HG02840 (cell line): ENCODE results near the gene TTC39B.
A peak's percentile ranks its signal among the peaks of the same experiment; 100 is the strongest.

Source experiments
- ATAC-seq: cut with Tn5 transposase; IDR thresholded peaks from one replicate; pipeline ENCODE4 v1.9.1; 2021; ENCODE audit warnings: mild to moderate bottlenecking, moderate library complexity, moderate number of reproducible peaks; ENCODE audit not compliant: unreplicated experiment, low FRiP score

The TTC39B gene

DNA sequence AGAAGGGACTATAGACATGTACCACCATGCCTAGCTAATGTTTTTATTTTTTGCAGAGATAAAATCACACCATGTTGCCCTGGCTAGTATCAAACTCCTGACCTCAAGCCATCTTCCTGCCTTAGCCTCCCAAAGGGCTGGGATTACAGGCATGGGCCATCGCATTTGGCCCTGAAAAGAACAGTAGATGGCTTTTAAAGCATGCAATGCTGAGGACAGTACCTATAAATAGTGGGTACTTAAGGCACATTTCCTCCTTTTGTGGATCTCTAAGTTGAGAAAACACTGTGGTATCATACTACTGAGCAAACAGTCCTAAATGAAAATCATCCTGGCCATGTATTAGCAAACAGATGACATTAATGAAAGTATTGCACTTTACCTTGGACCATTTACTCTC is 119.4 kb downstream of the TTC39B start:
- ATAC-seq, result no peak

DNA sequence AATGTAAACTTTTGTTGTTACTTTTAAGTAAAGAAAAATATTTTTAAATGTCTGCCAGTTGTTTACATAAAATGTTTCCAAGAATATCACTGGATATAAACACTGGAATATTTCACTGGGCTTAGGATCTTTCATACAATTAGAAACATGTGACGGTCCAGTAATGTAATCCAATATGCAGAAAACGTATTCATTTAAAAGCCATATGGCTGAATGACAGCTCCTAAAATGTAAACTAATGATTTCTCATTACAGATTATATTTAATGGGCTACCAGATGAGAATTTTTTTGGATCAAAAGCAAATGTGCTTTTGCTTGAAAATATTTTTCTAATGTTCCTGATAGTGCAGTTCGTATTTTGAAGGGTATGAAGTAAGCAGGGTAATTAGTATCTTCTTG is 124.3 kb downstream of the TTC39B start:
- no peak for ATAC-seq

DNA sequence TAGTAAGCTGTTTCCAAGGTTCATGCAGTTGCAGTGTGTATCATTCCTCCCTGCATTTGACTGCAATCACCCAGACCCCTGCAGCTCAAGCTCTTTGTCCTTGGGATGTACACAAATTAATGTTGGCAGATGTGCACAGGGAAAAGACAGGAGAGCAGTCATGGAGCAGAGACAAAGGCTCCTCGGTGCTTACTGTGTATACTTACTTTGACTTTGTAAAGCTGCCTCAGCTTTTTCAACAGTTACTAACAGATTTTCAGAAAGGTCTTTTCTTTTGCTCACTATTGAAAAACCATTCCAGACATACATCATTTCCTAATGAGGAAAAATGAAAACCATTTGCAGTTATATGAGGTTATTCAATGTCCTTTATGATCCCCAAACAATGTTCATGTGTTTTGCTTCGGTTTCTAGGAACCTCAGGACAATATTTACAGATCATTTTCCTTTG is 124.9 kb downstream of the TTC39B start:
- no peak for ATAC-seq

GRCh38 chr9:15180124-15180523 is 126.9 kb downstream of the TTC39B start:
- no peak for ATAC-seq

DNA sequence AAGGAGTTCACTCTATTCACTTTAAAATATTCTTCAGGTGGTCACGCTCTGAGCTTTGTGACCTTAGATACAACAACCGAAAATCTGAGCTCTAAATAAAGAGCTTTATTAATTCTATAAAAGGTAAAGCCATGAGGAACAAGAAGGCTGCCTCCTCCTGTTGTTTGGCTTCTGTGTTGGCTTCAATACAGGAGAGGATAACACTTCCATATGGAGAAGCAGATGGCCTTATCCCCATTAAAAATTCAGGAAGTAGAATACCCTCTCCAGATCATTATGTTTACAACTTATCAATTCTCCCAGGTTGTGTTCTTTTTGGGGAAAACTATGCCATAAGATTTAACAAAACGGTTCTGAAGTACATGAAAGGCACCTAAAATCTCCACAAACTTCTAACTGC is 128.4 kb downstream of the TTC39B start:
- no peak for ATAC-seq

- no peak for ATAC-seq
Measured at GRCh38 chr9:15176836-15177235, 130.2 kb downstream of the TTC39B start.

- ATAC-seq, result no peak
Measured at GRCh38 chr9:15163931-15164330, 143.1 kb downstream of the TTC39B start.

DNA sequence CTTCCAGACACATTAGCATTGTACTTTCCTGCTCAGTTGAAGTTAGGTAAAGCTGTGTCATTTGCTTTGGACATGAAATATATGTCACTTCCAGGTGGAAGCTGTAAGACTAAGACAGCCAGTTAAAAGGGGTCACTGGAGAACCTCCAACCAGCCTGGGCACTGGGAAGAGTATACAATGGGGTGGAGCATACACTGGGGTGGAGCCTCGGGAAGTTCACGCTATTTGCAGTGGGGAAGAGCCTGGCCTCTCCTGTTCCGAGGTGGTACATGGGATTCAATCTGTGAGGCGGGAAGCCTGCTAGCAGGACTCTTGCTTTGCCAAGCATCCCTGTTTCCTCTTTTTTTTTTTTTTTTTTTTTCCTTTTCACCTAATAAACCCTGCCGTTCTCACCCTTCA is 145.3 kb downstream of the TTC39B start:
- no peak for ATAC-seq

DNA sequence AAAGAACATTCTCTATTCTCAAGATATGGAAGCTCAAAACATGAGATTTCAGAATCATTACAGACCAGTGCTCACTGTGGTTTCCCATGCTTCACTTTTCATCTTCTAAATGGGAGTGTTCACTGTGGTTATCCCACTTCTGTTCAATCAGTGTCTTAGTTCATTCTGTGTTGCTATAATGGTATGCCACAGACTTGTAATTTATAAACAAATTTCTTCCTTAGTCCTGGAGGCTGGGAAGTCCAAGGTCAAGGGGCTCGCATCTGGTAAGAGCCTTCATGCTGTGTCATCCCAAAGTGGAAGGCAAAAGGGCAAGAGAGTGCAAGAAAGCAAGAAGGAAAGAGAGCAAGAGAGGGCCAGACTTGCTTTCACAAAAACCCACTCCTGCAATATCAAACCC is 146.3 kb downstream of the TTC39B start:
- no peak for ATAC-seq

- no peak for ATAC-seq
Measured at GRCh38 chr9:15158064-15158463, 149.0 kb downstream of the TTC39B start.

- ATAC-seq, result no peak
Measured at GRCh38 chr9:15157381-15157780, 149.6 kb downstream of the TTC39B start.

GRCh38 chr9:15156241-15156640 is 150.8 kb downstream of the TTC39B start:
- no peak for ATAC-seq

DNA sequence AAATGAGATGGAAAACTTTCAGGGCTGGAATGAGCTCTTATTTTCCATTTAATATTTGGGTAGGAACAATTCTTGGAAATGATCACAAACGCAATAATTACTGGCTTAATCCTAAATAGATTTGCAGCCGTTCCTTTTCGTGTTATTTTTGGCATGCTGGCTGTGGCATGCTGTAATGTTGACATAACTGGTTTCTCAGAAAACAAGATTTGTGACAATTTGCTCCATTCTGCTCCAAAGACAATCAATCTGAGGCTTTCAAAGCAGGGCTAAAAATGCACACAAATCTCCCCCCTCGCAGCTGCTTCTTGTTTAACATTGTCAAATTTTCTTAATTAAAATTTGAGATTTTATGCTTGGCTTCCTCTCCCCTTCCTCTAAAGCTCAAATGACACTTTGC is 151.2 kb downstream of the TTC39B start:
- no peak for ATAC-seq

DNA sequence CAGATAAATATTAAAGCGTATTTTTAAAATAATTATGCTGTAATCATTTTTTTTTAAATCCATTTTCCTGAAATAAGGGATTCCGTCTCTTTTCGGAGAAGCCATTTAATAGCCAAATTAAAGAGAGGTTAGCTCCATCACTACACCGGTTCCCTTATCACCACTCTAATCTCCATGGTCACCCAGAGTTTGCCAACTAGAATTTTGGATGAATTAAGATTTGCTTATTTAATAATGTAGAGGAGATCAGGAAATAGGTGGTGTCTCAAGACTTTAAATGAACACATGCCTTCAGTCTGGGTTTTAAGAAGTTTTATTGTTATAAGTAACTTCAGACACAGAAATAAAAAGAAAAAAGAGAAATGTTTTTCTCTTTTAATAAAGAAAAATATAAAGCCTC is 151.7 kb downstream of the TTC39B start:
- ATAC-seq, result no peak

GRCh38 chr9:15154677-15155076 is 152.3 kb downstream of the TTC39B start:
- no peak for ATAC-seq

DNA sequence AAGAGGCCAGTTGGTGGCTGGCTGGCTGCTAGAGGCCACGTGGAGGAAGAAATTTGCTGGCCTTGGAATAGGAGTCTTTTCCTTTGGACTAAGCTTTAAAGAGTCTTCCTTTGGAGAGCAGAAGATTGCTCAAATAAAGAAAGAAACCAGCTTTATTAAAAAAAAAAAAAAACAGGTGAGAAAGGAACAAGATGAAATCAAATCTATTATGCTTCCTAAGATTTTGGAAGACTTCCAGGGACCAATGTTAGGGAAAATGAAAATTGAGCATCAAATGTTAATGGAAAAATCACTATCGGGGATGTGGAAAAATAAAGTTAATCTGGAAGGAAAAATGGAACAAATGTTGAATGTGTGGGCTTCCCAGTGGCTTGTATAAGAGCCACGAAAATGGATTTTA is 153.1 kb downstream of the TTC39B start:
- no peak for ATAC-seq

DNA sequence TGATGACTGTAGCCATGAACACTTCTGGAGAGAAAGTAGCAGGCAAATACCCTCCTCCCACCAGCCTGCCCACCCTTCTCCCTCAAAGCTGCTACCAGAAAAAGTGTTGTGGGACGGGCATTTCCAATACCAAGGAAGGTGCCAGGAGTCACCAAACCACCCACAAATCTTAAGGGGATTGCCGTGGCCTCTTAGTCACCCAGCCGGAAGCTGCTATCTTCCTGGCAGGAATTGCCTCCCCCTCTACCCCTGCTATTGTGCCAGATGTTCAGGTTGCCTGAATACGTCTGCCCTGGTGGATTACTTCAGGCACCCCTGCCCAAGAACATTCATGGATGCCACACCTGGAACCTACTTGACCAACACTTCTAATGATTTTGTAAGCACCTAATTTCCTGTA is 156.1 kb downstream of the TTC39B start:
- ATAC-seq, result no peak

- ATAC-seq, result no peak
Measured at GRCh38 chr9:15149450-15149849, 157.6 kb downstream of the TTC39B start.

DNA sequence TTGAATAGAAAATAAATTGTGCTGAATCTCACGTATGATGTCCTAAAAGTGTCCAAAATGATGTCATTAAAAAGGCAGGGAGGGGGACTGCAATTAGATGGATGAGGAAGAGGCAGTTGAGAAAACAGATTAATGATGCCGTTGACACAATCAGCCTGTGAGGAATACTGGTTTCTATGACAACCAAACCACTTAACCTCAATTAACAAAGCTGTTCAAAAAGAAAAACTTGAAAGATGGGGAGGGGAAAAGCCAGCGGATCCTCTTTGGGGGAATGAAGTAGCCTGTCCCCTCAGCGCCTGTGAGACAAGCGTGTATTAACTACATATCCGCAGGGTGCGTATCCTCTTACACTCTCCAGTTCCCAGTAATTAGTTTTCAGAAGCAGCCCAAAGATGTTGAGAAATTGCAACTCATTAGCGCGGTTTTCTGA is 160.7 kb downstream of the TTC39B start:
- no peak for ATAC-seq

DNA sequence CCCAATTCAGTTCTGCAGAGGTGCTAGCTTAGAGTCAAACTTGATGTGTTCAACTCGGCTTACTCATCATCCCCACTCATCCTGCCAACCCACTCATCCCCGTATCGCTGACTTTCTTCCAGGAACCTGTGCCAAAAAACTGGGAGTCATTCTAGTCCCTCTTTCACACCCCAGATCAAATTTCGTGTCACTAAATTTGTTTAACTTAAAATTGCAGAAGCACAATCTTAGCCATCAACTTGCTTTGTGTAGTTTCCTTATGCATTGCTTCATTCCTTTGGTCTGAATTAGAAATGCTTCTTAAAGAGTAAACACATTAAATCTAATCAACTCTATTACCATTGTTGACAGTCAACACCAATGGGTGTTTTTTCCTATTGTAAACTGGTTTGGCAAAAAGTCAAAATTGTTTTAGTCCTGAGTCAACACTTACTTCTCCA is 162.4 kb downstream of the TTC39B start:
- no peak for ATAC-seq

DNA sequence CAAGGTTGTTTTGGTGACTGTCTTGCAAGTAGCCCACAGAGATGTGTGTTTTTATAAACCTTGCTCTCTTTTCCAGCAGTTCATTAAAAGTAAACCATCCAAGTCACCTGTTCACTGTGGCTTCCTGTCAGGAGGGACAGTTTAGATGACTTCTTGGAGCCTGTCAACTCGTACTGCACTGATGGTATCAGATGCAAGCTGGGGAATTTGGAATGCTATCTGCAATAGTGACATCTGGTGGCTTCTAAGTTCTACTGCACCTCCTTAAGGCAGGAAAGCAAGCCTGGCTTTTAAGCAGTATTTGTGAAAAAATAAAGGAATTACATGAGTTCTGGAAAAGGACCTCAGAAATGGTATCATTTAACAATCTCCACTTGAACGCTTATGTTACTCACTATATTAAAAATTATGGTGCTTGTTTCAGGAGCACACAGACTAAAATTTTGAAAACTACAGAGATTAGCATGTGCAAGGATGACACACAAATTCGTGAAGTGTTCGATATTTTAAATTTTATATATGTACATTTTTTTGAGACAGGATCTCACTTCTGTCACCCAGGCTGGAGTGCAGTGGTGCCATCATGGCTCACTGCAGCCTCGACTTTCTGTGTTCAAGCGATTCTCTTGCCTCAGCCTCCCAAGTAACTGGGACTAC is 164.0 kb downstream of the TTC39B start:
- ATAC-seq, result peak; percentile 83

DNA sequence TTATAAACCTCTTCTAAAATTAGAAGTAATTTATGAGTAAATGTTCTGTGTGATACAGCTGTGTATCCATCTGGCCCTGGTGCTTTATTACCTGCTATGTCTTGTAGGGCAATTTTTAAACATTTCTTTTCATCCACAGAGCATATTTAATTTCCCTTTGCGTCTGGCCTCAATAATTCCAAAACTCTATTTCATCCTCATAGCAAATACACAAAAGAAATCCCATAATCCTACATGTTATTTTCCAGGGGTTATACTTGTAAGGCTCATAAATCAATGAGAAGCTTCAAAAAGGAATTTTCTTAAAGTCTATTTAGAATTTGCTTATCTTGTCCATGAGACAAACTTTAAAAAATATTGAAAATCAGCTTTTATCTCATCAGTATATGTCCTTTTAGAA is 167.0 kb downstream of the TTC39B start:
- ATAC-seq, result no peak

GRCh38 chr9:15139469-15139868 is 167.5 kb downstream of the TTC39B start:
- ATAC-seq, result no peak
